ENCODE results near the gene ACD. TPM values are rescaled to one million over a fixed set of nuclear protein-coding genes. Genes with fewer than 3 reads are reported as not detected.

The ACD gene
- total and polyA plus RNA-seq, 2 of the 8 experiments (the other 6 are each of a cell fraction or from before 2014, with no cell fraction given), result 34.8 to 58.0 TPM

DNA sequence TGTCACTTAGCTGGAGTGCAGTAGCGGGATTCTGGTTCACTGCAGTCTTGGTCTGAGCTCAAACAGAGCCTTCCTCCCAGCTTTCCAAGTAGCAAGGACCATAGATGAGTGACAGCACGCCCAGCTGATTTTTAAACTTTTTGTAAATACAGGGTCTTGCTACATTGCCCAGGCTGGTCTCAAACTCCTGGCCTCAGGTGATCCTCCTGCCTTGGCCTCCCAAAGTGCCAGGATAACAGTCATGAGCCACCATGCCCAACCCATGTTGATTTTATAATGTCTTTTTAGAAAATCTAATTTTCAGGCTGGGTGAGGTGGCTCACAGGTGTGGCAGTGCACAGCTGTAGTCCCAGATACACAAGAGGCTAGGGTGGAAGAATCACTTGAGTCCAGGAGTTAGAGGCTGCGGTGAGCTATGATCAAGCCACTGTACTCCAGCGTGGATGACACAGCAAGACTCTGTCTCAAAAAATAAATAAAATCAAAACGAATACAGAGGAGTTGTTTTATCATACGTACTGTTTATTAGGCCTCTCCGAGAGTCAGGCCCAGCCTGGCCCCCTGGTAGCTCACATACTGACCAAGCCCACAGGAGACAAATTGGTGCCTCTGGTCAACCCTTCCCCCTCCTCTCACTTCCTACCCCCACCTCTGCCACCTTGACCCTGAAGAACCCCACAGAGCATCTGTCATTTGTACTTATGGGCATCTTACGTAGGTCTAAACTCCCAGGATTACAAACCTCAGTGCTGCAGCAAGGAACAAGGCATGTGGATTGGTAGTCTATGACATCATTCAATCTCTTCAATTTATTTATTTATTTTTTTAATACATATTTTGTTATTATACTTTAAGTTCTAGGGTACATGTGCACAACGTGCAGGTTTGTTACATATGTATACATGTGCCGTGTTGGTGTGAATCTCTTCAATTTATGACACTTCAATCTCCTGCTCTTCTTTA lies 20.2 kb upstream of the ACD start:
- Histone ChIP-seq H3K36me3 (ENCODE audit: control insufficient read depth in 2 of 4, insufficient read depth in 4 of 4, low read length in 3 of 4) (peaks cover 3 to 17% (median 8%) of the 10 kb centered on the region in 4 experiments; a peak in 6 of 8 replicates), H3K4ac (replicated peaks; ENCODE audit: insufficient read length, low read depth, low read length) (no peak overlapping the region), H2BK20ac (ENCODE audit: low read length) (no peak overlapping the region), H3K9ac (replicated peaks in 1 of 4; ENCODE audit: extremely low read depth in 1 of 4, low read depth in 3 of 4, low read length in 3 of 4) (no peak overlapping the region), H3K79me2 (ENCODE audit: control insufficient read depth in 1 of 2, insufficient read depth in 2 of 2, low read length in 2 of 2) (no peaks in the 10 kb centered on the region), H3K23me2 (ENCODE audit: low read depth, low read length) (no peaks in the 10 kb centered on the region), H2BK5ac (ENCODE audit: low read depth, low read length) (no peak overlapping the region), H3K56ac (replicated peaks; ENCODE audit: insufficient read length, low read depth, low read length) (no peak overlapping the region), H3K18ac (ENCODE audit: extremely low read depth, low read length) (no peak overlapping the region), H4K91ac (replicated peaks; ENCODE audit: insufficient read length, low read length) (no peak overlapping the region), H3K23ac (ENCODE audit: insufficient read length) (no peak overlapping the region), H4K5ac (ENCODE audit: insufficient read length, low read depth, low read length) (no peak overlapping the region), H2BK120ac (replicated peaks; ENCODE audit: low read depth, low read length) (no peak overlapping the region), H4K8ac (ENCODE audit: extremely low read depth, insufficient read depth, low read length) (no peak overlapping the region), H2BK15ac (ENCODE audit: low read length) (no peak overlapping the region), H3K4me2 (ENCODE audit: insufficient read depth in 1 of 2, low read depth in 2 of 2, low read length in 2 of 2) (no peak overlapping the region), H2BK12ac (ENCODE audit: low read depth, low read length) (no peak overlapping the region), H3K14ac (ENCODE audit: insufficient read length) (no peak overlapping the region), H3K4me3 (ENCODE audit: extremely low read depth in 1 of 4, insufficient read depth in 2 of 4, low read depth in 3 of 4, low read length in 4 of 4) (no peak overlapping the region), H2AK5ac (ENCODE audit: low read depth, low read length) (no peak overlapping the region), H3K9me3 (ENCODE audit: insufficient read depth in 2 of 2, low read depth in 1 of 2, low read length in 1 of 2) (no peaks in the 10 kb centered on the region), H3K27ac (ENCODE audit: low read depth, low read length) (no peak overlapping the region), H3K27me3 (replicated peaks in 1 of 4; ENCODE audit: control insufficient read depth in 3 of 4, extremely low read depth in 1 of 4, insufficient read depth in 3 of 4, low read length in 3 of 4) (no peaks in the 10 kb centered on the region), H3K79me1 (ENCODE audit: low read depth, low read length) (no peaks in the 10 kb centered on the region; the same call in 1 of the 2 replicates), H3K4me1 (replicated peaks in 1 of 4; ENCODE audit: control insufficient read depth in 3 of 4, insufficient read depth in 4 of 4, low read length in 3 of 4) (no peaks in the 10 kb centered on the region), H4K20me1 (replicated peaks in 1 of 2; ENCODE audit: control insufficient read depth in 1 of 2, insufficient read depth in 2 of 2, low read length in 2 of 2) (peaks cover 1 to 5% of the 10 kb centered on the region in 2 experiments), H2AFZ (ENCODE audit: low read length) (no peak overlapping the region)
- ChIA-PET CTCF (ENCODE audit: partially characterized antibody) (interaction anchor here (1.0 to 7.2 kb wide), 9 partner anchors 8 to 159 kb away, joined by 3 to 45 read pairs (median 4); partner anchors contain the start of genes C16orf86 and ENKD1), POLR2A (ENCODE audit: partially characterized antibody) (no interaction called here)
- TF ChIP-seq GTF2F1 (IDR thresholded peaks at IDR 0.05; ENCODE audit: borderline replicate concordance, low read depth, low read length) (no peak), NANOG (IDR thresholded peaks at IDR 0.05; ENCODE audit: insufficient read depth, low read depth, low read length, poor library complexity, severe bottlenecking) (no peak), CHD1 (IDR thresholded peaks at IDR 0.05; ENCODE audit: low read depth, low read length) (no peak), RAD21 (IDR thresholded peaks at IDR 0.05 in 1 of 2, conservative IDR thresholded peaks at IDR 0.05 in 1 of 2; ENCODE audit: low read depth in 2 of 2, low read length in 2 of 2) (no peak), SP4 (IDR thresholded peaks at IDR 0.05; ENCODE audit: low read length) (no peak)
- WGBS, 2 experiments (ENCODE audit: extremely low coverage in 1 of 2, insufficient coverage in 1 of 2, insufficient read length in 1 of 2, insufficient replicate concordance in 2 of 2, low coverage in 1 of 2, low lambda C conversion rate in 2 of 2, missing lambda C conversion rate in 1 of 2), result 95% methylated on average over 10 of the region's 10 CpGs; no CpG with 5 or more reads in 1 of the 2 experiments
- DNase-seq (ENCODE audit: low read depth in 1 of 2, low spot score in 2 of 2), result no peak
- FAIRE-seq, result no peak
